ENCODE measurements around the gene UBASH3B.

The UBASH3B gene

DNA sequence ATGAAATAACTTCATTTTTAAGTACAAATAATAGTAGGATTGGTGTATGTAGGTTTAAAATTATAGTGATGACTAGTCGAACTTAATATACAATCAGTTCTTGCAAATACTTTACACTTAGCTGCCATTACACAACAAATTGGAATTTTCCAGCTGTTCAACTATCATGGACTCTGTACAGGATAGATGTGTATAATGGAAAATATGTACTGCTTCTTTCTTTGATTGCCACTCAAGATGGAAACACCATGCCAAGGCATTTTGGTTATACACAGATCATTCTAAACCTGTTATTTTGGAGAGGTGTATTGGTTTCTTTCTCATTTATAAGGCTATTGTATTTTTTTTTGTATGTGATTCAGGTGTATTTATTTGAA, 158.4 kb downstream of the UBASH3B start:
- TF ChIP-seq EZH2phosphoT487 (IDR thresholded peaks at IDR 0.05; ENCODE audit: low read depth) = no peak
- TF ChIP-seq, protein P1, sequence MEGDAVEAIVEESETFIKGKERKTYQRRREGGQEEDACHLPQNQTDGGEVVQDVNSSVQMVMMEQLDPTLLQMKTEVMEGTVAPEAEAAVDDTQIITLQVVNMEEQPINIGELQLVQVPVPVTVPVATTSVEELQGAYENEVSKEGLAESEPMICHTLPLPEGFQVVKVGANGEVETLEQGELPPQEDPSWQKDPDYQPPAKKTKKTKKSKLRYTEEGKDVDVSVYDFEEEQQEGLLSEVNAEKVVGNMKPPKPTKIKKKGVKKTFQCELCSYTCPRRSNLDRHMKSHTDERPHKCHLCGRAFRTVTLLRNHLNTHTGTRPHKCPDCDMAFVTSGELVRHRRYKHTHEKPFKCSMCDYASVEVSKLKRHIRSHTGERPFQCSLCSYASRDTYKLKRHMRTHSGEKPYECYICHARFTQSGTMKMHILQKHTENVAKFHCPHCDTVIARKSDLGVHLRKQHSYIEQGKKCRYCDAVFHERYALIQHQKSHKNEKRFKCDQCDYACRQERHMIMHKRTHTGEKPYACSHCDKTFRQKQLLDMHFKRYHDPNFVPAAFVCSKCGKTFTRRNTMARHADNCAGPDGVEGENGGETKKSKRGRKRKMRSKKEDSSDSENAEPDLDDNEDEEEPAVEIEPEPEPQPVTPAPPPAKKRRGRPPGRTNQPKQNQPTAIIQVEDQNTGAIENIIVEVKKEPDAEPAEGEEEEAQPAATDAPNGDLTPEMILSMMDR (IDR thresholded peaks at IDR 0.05; ENCODE audit: low read depth, low read length) = no peak
- no peak overlapping the region for H2AFZ ChIP-seq (ENCODE audit: low read depth, low read length)

GRCh38 chr11:122814401-122814800, 158.9 kb downstream of the UBASH3B start:
- no peaks in the 10 kb centered on the region for H3K9me3 ChIP-seq (ENCODE audit: insufficient read depth, low read length)
- H3K36me3 ChIP-seq (replicated peaks; ENCODE audit: low read depth, low read length) = no peaks in the 10 kb centered on the region
- H3K27me3 ChIP-seq (ENCODE audit: low read depth, low read length) = peaks cover 13% of the 10 kb centered on the region; the same call in 1 of the 2 replicates
- TF ChIP-seq EZH2phosphoT487 (IDR thresholded peaks at IDR 0.05; ENCODE audit: low read depth) = no peak
- TF ChIP-seq, protein P1 (IDR thresholded peaks at IDR 0.05; ENCODE audit: low read depth, low read length) = peak; percentile 57
- no peak overlapping the region for H3K4me3 ChIP-seq (ENCODE audit: low read length)
- H3K27ac ChIP-seq (ENCODE audit: low read length) = no peak overlapping the region
- H3K4me2 ChIP-seq (ENCODE audit: low read length) = no peak overlapping the region
- no peaks in the 10 kb centered on the region for H4K20me1 ChIP-seq (ENCODE audit: insufficient read depth, low read length)
- no peaks in the 10 kb centered on the region for H3K79me2 ChIP-seq (ENCODE audit: low read length)
- H2AFZ ChIP-seq (ENCODE audit: low read depth, low read length) = no peak overlapping the region
- no peaks in the 10 kb centered on the region for H3K4me1 ChIP-seq (ENCODE audit: low read length)
- no peak overlapping the region for H3K9ac ChIP-seq (ENCODE audit: low read length)

More for the DNA sequence above, 158.4 kb downstream of the UBASH3B start:
- no peaks in the 10 kb centered on the region for H3K4me1 ChIP-seq (ENCODE audit: low read length)
- peaks cover 8% of the 10 kb centered on the region; the same call in 1 of the 2 replicates for H3K27me3 ChIP-seq (ENCODE audit: low read depth, low read length)
- H3K4me2 ChIP-seq (ENCODE audit: low read length) = no peak overlapping the region
- no peak overlapping the region for H3K4me3 ChIP-seq (ENCODE audit: low read length)
- H3K9me3 ChIP-seq (ENCODE audit: insufficient read depth, low read length) = no peaks in the 10 kb centered on the region
- H3K36me3 ChIP-seq (replicated peaks; ENCODE audit: low read depth, low read length) = no peaks in the 10 kb centered on the region
- no peaks in the 10 kb centered on the region for H4K20me1 ChIP-seq (ENCODE audit: insufficient read depth, low read length)
- no peaks in the 10 kb centered on the region for H3K79me2 ChIP-seq (ENCODE audit: low read length)
- H3K27ac ChIP-seq (ENCODE audit: low read length) = no peak overlapping the region
- H3K9ac ChIP-seq (ENCODE audit: low read length) = no peak overlapping the region

DNA sequence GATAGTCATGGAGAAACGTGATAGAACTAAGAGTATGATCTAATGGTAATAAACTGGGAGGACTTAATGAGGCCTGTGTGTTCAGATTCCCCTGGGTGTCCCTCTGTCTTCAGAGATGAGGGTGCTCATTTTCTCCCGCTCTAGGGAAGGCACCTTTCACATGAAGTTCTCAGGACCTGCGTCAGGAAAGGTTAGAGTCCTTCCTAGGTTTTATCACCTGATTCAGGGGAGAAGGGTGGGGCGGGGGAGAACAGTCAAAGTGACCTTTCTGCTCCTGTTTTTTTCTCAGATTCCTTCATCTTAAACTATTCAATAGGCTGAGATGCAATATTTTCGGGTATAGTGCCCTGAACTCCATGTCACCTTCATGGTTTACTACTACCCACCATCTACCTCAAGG, 160.4 kb downstream of the UBASH3B start:
- H4K20me1 ChIP-seq (ENCODE audit: insufficient read depth, low read length) = no peaks in the 10 kb centered on the region
- no peaks in the 10 kb centered on the region for H3K79me2 ChIP-seq (ENCODE audit: low read length)
- no peak overlapping the region for H2AFZ ChIP-seq (ENCODE audit: low read depth, low read length)
- H3K36me3 ChIP-seq (replicated peaks; ENCODE audit: low read depth, low read length) = no peaks in the 10 kb centered on the region
- no peaks in the 10 kb centered on the region for H3K4me1 ChIP-seq (ENCODE audit: low read length)
- peaks cover 16% of the 10 kb centered on the region; the same call in 1 of the 2 replicates for H3K27me3 ChIP-seq (ENCODE audit: low read depth, low read length)
- no peaks in the 10 kb centered on the region for H3K9me3 ChIP-seq (ENCODE audit: insufficient read depth, low read length)
- no peak overlapping the region for H3K27ac ChIP-seq (ENCODE audit: low read length)
- no peak overlapping the region for H3K4me2 ChIP-seq (ENCODE audit: low read length)
- no peak for TF ChIP-seq EZH2phosphoT487 (IDR thresholded peaks at IDR 0.05; ENCODE audit: low read depth)
- TF ChIP-seq, protein P1 (IDR thresholded peaks at IDR 0.05; ENCODE audit: low read depth, low read length) = no peak
- no peak overlapping the region for H3K9ac ChIP-seq (ENCODE audit: low read length)
- H3K4me3 ChIP-seq (ENCODE audit: low read length) = no peak overlapping the region

DNA sequence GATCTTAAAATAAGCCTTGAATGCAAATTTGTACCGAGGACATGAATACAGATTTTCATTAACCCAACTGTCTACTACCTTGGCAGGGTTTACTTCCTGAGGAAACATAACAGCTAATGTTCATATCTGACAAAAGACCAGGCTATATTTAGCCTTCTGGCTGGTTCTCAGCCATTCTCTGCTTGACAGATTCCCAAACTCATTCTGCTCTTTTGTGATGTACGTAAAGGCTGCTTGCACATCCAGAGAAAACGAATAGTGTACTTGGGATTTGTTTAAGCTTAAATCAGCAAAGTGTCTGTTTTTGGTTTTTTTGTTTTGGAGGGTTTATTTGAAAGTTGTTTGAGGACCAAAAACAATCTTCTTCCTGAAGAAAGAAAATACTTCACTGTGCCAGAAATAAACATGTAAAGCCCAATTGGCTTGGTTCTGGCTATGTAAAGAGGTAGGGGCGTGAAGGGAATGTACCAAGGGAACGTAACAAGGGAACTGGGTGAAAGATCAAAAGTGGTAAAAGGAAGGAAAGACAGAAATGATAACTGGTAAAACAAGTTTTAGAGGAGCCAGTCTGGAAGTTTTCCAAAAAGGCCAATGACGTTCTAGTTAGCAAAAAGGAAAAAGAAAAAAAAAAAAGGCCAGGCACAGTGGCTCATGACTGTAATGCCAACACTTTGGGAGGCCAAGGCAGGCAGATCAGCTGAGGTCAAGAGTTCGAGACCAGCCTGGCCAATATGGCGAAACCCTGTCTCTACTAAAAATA, 161.4 kb downstream of the UBASH3B start:
- no peaks in the 10 kb centered on the region for H3K9me3 ChIP-seq (ENCODE audit: insufficient read depth, low read length)
- no peak overlapping the region for H2AFZ ChIP-seq (ENCODE audit: low read depth, low read length)
- no peaks in the 10 kb centered on the region for H3K4me1 ChIP-seq (ENCODE audit: low read length)
- H4K20me1 ChIP-seq (ENCODE audit: insufficient read depth, low read length) = no peaks in the 10 kb centered on the region
- H3K27me3 ChIP-seq (ENCODE audit: low read depth, low read length) = peaks cover 16% of the 10 kb centered on the region; the same call in 1 of the 2 replicates
- no peaks in the 10 kb centered on the region for H3K79me2 ChIP-seq (ENCODE audit: low read length)
- H3K4me2 ChIP-seq (ENCODE audit: low read length) = no peak overlapping the region
- H3K4me3 ChIP-seq (ENCODE audit: low read length) = no peak overlapping the region
- no peaks in the 10 kb centered on the region for H3K36me3 ChIP-seq (replicated peaks; ENCODE audit: low read depth, low read length)
- no peak for TF ChIP-seq EZH2phosphoT487 (IDR thresholded peaks at IDR 0.05; ENCODE audit: low read depth)
- TF ChIP-seq, protein P1 (IDR thresholded peaks at IDR 0.05; ENCODE audit: low read depth, low read length) = no peak
- no peak overlapping the region for H3K27ac ChIP-seq (ENCODE audit: low read length)
- no peak overlapping the region for H3K9ac ChIP-seq (ENCODE audit: low read length)
